GM12864 (cell line): ENCODE measurements around the gene CCL25.
"Not testable (repeated sequence)": the region's sequence is repeated elsewhere in the genome, so short reads cannot be mapped to it uniquely, and the experiment has no call there.

Experiments used
- DNase-seq: peaks from one replicate; pipeline ENCODE4 v3.0.0-alpha.2; 2011; ENCODE audit warnings: low read depth
- H3K4me3 ChIP-seq: 2 replicates; pipeline ENCODE4 v1.5.1; 2011; ENCODE audit warnings: mild to moderate bottlenecking, low read depth, low read length, control low read depth
- CTCF ChIP-seq: IDR thresholded peaks from 2 replicates; pipeline ENCODE4 v1.5.1; 2011; ENCODE audit warnings: low read depth, mild to moderate bottlenecking, moderate library complexity, low read length, control low read depth, inconsistent platforms; ENCODE audit errors: missing control alignments

Gene CCL25

GRCh38 chr19:8021374-8021773 is 31.2 kb upstream of the CCL25 start:
- no peak overlapping the region for H3K4me3 ChIP-seq
- no peak for TF ChIP-seq CTCF
- no peak for DNase-seq

- no peak overlapping the region for H3K4me3 ChIP-seq
- TF ChIP-seq CTCF, result no peak
- no peak for DNase-seq
These were observed 30.3 kb upstream of the CCL25 start for GRCh38 chr19:8022275-8022674.

GRCh38 chr19:8023371-8023770 is 29.2 kb upstream of the CCL25 start:
- no peak for DNase-seq
- no peak for TF ChIP-seq CTCF

GRCh38 chr19:8024256-8024655 is 28.3 kb upstream of the CCL25 start:
- not testable (repeated sequence) for H3K4me3 ChIP-seq, DNase-seq

More at GRCh38 chr19:8023371-8023770, 29.2 kb upstream of the CCL25 start:
- H3K4me3 ChIP-seq, result no peak overlapping the region

GRCh38 chr19:8025316-8025715 is 27.2 kb upstream of the CCL25 start:
- TF ChIP-seq CTCF, result no peak
- no peak overlapping the region for H3K4me3 ChIP-seq
- DNase-seq, result no peak

GRCh38 chr19:8028951-8029491 is 23.5 kb upstream of the CCL25 start:
- DNase-seq, result no peak

GRCh38 chr19:8030960-8031359 is 21.6 kb upstream of the CCL25 start:
- TF ChIP-seq CTCF, result no peak
- DNase-seq, result no peak

More at GRCh38 chr19:8028951-8029491, 23.5 kb upstream of the CCL25 start:
- TF ChIP-seq CTCF, result no peak
- no peak overlapping the region for H3K4me3 ChIP-seq

GRCh38 chr19:8033287-8034177 is 19.0 kb upstream of the CCL25 start:
- not testable (repeated sequence) for DNase-seq, H3K4me3 ChIP-seq

More at GRCh38 chr19:8030960-8031359, 21.6 kb upstream of the CCL25 start:
- no peak overlapping the region for H3K4me3 ChIP-seq
